Measurements from ENCODE around the gene RBM20. TPM values are rescaled to one million over a fixed set of nuclear protein-coding genes. Genes with fewer than 3 reads are reported as not detected.
A peak's percentile ranks its signal among the peaks of the same experiment; 100 is the strongest.

Gene RBM20
- polyA plus RNA-seq, 1 donor: 13.5 TPM

GRCh38 chr10:110737886-110738634, 93.9 kb downstream of the RBM20 start:
- DNase-seq (ENCODE audit: low read depth): no peak

DNA sequence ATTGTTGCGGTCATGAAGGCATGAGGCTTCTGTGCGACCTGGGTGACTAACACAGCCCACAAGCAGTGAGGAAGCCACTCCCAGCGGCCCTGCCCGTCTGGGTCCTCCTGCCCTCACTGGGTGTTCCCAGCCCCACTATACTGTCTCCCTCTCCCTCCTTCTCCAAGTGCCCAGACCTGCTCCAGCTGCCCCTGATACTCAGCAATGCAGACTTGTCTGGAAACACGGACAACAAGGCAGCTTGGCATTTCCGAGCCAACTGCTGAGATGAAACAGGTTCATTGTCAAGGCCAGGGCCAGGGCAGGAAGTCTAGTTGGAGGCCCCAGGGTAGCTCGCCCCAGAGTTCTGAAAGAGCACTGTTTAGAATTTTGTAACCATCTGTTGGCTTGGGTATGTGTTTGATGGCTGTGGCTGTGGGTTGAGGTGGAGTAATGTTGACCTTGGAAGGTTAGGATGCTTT, 95.7 kb downstream of the RBM20 start:
- DNase-seq (ENCODE audit: low read depth): no peak

DNA sequence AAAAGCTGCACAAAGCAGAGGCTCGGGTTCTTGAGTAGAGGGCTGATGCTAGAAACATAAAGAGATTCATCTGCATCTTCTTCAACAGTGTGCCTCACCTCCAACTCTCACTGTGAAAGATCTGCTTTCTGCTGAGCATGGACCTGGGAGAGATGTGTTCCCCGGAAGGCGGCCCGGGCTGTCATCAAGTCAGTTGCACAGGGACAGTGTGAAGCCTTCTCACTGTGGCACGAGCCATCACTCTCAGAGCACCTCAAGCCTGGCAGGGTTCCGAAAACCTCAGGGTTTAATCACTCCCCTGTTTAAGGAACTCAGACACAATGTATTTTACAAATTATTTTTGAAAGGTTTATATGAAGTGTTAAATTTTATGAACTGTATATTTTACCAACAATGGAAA, 98.7 kb downstream of the RBM20 start:
- DNase-seq (ENCODE audit: low read depth): no peak

GRCh38 chr10:110744782-110745181, 100.6 kb downstream of the RBM20 start:
- no peak for DNase-seq (ENCODE audit: low read depth)

DNA sequence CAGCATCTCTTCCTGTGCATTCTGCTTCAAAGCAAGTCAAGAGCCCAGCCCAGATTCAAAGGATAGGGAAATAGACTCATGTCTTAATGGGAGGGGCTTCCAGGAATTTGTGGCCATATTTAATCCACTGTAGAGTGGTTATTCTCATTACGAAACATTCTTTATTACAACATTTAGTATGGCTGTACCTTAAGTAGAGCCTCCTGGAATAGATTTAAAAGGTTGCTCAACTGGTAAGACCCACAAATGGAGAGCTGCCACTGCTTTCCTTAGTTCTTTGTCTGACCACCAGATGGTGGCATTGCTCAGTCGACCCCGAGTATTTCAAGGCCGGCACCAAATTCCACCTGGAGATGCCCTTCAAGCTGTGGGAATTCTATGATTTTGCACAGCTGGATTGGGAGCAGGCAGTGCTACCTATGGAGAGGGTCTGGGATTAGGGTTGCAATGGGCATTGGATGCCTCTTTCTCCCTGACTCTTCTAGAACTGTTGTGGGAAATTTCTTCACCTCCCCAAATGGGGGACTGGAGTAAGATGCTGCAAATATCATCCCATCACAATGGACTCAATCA, 102.2 kb downstream of the RBM20 start:
- peak; percentile 29 for DNase-seq (ENCODE audit: low read depth)

DNA sequence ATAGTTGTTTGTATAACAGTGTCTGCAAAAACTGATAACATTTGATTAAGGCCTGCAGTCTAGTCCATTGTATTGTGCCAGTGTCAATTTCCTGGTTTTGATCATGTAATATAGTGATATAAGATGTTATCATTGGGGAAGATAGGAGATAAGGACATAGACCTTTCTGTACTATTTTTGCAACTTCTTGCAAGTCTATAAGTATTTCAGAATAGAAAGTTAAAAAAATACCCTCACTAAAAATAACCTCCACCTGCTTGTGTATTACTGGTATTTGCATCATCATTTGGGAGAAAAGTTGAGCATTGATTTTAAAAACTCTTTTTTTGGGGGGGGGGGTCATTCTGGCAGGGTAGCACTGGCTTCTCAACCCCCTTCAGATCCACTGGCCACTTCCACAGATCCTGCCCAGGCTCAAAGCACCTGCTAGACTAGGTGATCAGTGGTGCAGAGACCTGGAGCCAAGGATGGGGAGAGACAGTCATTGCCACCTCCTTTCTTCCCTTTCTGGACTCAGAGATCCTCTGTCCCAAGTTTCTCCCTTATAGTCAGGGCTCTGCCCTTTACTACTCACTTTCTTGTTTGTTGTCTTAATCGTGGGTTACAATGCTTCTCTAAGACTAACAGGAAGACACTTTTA, 103.0 kb downstream of the RBM20 start:
- DNase-seq (ENCODE audit: low read depth): no peak

GRCh38 chr10:110747609-110748464, 103.7 kb downstream of the RBM20 start:
- no peak for DNase-seq (ENCODE audit: low read depth)

DNA sequence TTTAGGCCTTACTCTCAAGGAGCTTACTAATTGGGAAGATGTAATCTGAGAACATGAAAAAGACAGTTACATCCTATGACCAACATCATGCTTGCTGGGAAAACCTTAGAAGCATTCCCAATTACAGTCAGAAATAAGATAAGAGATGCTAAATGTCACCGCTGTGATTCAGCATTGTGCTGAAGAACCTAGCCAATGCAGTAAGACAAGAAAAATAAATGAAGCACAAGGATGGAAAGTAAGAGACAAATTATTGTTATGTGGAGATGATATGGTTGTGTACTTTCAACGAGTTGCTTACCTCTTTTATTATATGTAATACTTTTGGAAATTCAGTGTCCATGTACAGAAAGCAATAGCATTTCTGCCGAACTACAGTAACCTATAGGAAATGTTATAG, 104.8 kb downstream of the RBM20 start:
- DNase-seq (ENCODE audit: low read depth): no peak

GRCh38 chr10:110750931-110751330, 106.8 kb downstream of the RBM20 start:
- DNase-seq (ENCODE audit: low read depth): no peak

DNA sequence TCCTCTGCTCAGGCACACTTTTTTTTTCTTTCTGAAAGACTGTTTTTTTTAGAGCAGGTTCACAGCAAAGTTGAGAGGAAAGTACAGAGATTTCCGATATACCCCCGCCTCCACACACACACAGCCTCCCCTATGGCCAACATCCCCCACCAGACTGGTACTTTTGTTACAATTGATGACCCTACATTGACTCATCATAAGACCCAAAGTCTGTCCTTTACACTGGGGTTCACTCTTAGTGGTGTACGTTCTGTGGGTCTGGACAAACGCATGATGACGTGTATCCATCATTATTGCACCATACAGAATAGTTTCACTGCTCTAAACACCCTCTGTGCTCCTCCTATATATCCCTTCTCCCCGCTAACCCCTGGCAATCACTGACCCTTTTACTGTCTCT, 107.7 kb downstream of the RBM20 start:
- no peak for DNase-seq (ENCODE audit: low read depth)

GRCh38 chr10:110753462-110753861, 109.3 kb downstream of the RBM20 start:
- DNase-seq (ENCODE audit: low read depth): no peak

DNA sequence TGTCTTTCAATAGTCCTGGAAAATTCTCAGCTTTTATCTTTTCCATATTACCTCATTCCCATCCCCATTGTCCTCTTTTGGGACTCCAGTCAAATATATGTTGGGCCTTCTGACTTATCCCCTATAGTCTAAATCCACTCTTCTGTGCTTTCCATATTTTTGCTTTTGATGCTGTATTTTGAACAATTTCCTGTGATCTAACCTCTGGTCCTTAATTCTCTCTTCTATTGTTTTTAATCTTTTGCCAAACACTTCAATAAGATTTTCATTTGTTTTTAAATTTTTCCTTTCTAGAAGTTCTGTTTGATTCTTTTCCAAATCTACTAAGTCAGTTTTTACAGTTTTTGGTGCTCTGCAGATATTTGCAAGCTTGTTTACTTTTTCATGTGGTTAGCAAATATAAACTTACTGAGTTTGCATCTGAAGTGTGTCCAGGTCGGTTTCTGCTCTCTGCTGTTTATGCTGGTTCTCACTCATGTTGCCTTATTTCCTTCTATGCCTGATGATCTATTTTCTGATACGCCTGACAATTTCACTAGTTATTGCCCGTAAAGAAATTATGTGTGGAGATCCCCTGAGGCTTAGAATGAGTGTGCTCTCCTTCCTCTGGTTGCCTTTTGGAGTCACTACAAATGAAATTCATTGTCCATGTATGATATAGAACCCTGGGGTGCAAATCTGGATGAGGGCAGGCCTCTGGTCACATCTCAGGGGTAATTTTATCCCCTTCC, 110.4 kb downstream of the RBM20 start:
- DNase-seq (ENCODE audit: low read depth): no peak

DNA sequence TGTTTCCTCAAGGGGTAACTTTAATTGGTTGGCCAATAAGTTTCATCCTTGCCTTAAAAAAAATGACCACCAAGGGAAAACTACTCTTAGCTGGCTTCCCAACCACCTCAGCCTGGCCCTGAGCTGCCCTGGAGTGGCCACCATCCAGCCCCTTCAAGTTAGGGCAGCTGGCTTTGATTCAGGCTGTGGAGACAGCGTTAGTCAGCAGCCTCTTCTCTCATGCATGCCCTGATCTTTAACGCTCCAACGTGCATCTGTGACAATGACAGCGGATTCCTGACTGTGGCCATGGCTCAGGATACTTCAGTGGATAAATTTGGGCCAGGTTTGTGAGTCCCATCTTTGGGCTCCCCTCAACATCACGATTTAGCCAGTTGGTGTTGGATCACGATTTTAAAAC, 111.6 kb downstream of the RBM20 start:
- DNase-seq (ENCODE audit: low read depth): no peak

DNA sequence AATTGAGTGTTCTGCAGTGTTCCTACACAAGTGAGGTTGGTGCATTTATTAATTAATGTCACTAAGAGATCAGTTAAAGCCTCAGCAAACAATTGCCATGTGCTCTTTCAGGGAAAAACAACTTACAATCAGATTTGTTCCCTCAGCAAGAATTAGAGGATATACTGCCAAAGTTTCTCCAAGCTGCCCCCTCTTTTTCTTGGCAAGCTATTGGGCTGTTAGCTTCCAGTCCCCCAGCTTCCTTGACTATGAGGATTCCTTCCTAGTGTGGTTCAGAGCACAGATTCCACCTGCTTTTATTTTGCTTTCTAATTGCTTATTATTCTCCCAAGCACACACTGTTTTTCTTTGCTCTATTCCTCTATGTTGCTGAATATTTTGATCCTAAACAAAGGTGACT, 112.7 kb downstream of the RBM20 start:
- DNase-seq (ENCODE audit: low read depth): no peak

GRCh38 chr10:110757586-110757985, 113.5 kb downstream of the RBM20 start:
- DNase-seq (ENCODE audit: low read depth): no peak

DNA sequence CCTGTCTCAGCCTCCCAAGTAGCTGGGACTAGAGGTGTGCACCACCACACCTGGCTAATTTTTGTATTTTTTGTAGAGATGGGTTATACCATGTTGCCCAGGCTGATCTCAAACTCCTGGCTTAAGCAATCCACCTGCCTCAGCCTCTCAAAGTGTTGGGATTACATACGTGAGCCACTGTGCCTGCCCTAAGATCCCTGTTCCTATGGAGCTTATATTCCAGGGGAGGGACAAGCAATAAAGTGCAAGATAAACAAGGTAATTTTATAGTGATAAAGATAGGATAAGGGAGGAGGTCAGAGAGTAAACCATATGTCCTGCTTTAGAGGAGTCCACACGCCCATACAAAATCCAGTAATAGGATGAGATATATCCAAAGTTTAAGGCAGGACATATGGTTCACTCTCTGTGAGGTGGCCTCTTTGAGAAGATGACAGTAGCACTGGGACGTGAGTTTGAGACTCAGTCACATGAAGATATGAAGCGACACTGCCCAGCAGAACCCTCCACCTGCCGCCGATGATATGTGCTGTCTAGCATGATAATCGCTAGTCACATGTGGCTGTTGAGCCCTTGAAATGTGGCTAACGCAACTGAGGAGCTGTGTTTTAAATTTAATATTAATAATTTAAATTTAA, 114.1 kb downstream of the RBM20 start:
- DNase-seq (ENCODE audit: low read depth): no peak

DNA sequence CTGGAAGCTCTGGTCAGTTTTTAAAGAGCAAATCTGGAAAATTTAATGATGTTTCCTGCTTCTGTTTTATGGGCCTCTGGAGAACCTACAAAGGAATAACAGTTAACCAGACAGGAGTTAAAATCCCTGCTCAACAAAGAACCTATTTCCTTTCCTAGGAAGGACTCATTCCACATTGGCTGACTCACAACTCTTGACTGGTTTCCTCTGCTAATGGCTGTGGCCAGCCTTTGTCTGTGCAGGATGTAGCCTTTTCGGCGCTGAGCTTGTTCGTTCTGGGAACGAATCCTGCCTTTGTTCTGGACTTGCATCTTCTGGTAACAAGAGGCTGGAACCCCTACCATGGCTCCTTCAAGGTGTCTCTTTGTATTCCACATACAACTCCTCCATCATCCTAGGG, 114.8 kb downstream of the RBM20 start:
- no peak for DNase-seq (ENCODE audit: low read depth)

DNA sequence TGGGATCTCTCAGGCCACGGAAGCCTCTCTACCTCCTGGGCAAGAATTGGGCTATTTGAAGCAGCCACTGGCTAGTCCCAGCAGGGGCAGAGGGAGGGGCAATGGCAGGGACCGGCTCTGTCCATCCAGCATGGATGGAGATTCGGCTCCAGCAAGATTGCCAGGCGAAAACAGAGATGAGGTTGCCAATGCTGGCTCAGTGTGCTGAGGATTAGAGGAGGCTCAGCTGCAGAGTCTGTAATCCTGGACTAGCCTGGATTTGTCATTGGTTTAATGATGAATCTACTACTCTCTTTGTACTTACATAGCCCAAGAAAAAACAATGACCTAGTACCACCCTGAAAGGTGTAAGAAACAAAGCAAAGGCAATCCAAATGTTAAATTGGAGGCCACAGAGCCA, 115.4 kb downstream of the RBM20 start:
- no peak for DNase-seq (ENCODE audit: low read depth)

- no peak for DNase-seq (ENCODE audit: low read depth)
Measured at GRCh38 chr10:110762109-110762848, 118.1 kb downstream of the RBM20 start.

DNA sequence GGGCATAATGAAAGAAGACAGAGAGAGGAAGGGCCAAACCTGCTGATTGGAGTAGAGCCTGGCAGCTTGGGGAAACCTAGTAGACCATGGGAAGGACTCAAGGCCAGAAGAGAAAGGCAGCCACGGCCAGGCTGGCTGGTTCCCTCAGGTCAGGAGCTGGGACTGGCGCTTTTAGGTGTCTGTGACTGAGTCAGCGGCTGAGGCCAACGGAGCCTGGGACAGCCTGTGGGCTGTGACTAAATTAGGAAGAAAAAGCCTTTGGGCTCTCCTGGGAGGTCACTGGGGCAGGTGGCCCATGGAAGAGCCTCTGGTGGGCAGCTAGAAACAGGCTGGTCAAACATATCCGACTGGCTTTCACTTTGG, 118.7 kb downstream of the RBM20 start:
- DNase-seq (ENCODE audit: low read depth): no peak
